Type B pancreatic cell (in vitro differentiated cells): ENCODE data around the gene DDI2. TPM values are rescaled to one million over a fixed set of nuclear protein-coding genes. Genes with fewer than 3 reads are reported as not detected.

Source experiments
- DNase-seq: peaks from one replicate; pipeline ENCODE4 v3.0.0; 2021; ENCODE audit warnings: mixed read lengths; ENCODE audit not compliant: unreplicated experiment; ENCODE audit errors: extremely low spot score
- H3K27ac Mint-ChIP-seq: 2 replicates; pipeline ENCODE4 v1.8.0; 2021; ENCODE audit warnings: mild to moderate bottlenecking, mixed read lengths
- H3K27me3 Mint-ChIP-seq: 2 replicates; pipeline ENCODE4 v1.8.0; 2021; ENCODE audit warnings: mixed read lengths
- H3K36me3 Mint-ChIP-seq: 2 replicates; pipeline ENCODE4 v1.8.0; 2021; ENCODE audit warnings: mixed read lengths
- H3K4me1 Mint-ChIP-seq: one replicate; pipeline ENCODE4 v1.8.0; 2021; ENCODE audit warnings: mixed read lengths; ENCODE audit not compliant: unreplicated experiment
- H3K4me3 Mint-ChIP-seq: 2 replicates; pipeline ENCODE4 v1.8.0; 2021; ENCODE audit warnings: mild to moderate bottlenecking, mixed read lengths
- H3K9me3 Mint-ChIP-seq: 2 replicates; pipeline ENCODE4 v1.8.0; 2021; ENCODE audit warnings: mixed read lengths
- total RNA-seq: library from RNA; stranded (reverse); gene quantifications from 2 replicates; pipeline ENCODE4 v1.2.1, GENCODE V29; 2021; ENCODE audit warnings: low replicate concordance
- TF ChIP-seq, protein P1 (sequence below): fragments of 200-600 bp; sonication (generic); conservative IDR thresholded peaks from 2 replicates; pipeline ENCODE4 v1.5.0; 2021; ENCODE audit warnings: antibody characterized with exemption, mild to moderate bottlenecking

DDI2 gene
- total RNA-seq, 1 donor from 2014 or later, result 38.7 TPM

DNA sequence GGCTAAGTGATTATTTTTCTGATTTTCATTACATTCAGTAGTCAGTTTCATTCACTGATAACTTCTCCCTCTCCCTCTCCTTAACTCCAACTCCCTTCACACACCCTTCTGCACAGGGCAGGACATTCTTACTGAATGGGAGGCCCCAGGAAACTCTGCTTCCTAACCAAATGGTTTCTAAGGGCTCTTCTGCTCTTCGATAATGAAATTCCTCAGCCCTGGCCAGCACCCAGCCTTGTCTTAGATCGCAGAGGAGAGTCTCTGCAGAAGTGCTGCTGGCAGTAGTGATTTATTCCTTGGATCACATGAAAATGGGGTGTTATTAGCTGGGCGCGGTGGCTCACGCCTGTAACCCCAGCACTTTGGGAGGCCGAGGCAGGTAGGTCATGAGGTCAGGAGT is 83.2 kb downstream of the DDI2 start:
- H3K27ac Mint-ChIP-seq, result no peak overlapping the region

DNA sequence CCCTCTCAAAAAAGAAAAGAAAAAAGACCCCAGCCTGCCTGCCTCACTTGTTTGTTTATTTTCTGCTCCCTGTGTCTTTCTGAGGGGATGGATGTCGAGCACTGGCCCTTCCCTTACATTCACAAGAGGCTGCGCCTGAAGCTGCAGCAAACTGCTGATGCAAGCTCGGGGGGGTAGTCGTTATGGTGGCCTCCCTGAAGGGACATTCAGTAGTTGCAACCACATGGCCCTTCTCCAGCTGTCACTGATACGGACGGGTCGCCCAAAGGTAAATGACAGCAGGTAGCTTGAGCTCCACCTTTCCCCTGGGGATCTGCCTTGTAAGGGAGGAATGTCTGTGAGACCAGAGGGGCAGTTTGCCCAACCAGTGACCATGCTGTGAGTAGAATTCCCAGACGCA is 84.5 kb downstream of the DDI2 start:
- no peaks in the 10 kb centered on the region for H3K27me3 Mint-ChIP-seq
- peak overlapping the region; percentile 61 for H3K27ac Mint-ChIP-seq
- peaks cover 2% of the 10 kb centered on the region for H3K36me3 Mint-ChIP-seq
- DNase-seq, result no peak
- TF ChIP-seq, protein P1, sequence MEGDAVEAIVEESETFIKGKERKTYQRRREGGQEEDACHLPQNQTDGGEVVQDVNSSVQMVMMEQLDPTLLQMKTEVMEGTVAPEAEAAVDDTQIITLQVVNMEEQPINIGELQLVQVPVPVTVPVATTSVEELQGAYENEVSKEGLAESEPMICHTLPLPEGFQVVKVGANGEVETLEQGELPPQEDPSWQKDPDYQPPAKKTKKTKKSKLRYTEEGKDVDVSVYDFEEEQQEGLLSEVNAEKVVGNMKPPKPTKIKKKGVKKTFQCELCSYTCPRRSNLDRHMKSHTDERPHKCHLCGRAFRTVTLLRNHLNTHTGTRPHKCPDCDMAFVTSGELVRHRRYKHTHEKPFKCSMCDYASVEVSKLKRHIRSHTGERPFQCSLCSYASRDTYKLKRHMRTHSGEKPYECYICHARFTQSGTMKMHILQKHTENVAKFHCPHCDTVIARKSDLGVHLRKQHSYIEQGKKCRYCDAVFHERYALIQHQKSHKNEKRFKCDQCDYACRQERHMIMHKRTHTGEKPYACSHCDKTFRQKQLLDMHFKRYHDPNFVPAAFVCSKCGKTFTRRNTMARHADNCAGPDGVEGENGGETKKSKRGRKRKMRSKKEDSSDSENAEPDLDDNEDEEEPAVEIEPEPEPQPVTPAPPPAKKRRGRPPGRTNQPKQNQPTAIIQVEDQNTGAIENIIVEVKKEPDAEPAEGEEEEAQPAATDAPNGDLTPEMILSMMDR, result no peak
- H3K4me3 Mint-ChIP-seq, result no peak overlapping the region
- no peaks in the 10 kb centered on the region for H3K9me3 Mint-ChIP-seq
- H3K4me1 Mint-ChIP-seq, result peaks cover 27% of the 10 kb centered on the region

More for the DNA sequence above, 83.2 kb downstream of the DDI2 start:
- TF ChIP-seq, protein P1, result no peak
- Mint-ChIP-seq H3K4me3 (no peak overlapping the region), H3K4me1 (peaks cover 26% of the 10 kb centered on the region), H3K36me3 (no peaks in the 10 kb centered on the region), H3K9me3 (no peaks in the 10 kb centered on the region), H3K27me3 (no peaks in the 10 kb centered on the region)
- no peak for DNase-seq

DNA sequence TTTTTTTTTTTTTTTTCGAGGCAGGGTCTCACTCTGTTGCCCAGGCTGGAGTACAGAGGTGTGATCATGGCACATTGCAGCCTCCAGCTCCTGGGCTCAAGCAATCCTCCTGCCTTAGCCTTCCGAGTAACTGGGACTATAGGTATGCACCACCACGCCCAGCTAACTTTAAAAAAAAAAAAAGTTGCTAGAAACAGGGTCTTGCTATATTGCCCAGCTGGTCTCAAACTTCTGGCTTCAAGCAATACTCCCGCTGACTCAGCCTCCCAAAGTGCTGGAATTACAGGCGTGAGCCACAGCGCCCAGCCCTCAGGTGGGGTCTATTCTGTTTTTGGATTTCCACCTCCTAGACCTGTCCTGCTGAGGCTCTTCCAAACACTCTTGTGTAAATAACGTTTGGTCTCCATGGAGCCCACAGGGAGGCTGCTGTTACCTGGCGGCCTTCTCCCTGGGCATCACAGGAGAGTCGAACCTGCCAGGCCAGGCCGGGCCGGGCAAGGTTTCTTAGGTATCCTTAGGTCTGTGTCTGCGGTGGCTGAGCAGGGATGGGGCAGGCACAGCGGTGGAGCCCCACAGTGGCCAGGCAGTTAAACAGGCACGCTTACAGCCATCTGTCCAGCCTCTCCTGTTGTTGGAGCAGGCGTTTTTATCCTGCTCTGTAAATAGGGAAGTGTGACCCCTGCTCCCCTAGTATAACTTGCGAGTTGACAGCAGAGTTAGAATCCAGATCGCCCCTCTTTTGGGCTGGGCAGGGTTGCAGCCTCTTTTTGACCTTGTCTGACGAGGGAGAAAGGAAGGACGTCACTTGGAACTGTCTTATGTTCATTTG is 85.7 kb downstream of the DDI2 start:
- Mint-ChIP-seq H3K36me3 (peaks cover 3% of the 10 kb centered on the region), H3K9me3 (no peaks in the 10 kb centered on the region), H3K4me1 (peaks cover 23% of the 10 kb centered on the region), H3K4me3 (peak overlapping the region; percentile 0), H3K27me3 (no peaks in the 10 kb centered on the region), H3K27ac (peak overlapping the region; percentile 40)
- DNase-seq, result no peak
- TF ChIP-seq, protein P1, result peak; percentile 15

DNA sequence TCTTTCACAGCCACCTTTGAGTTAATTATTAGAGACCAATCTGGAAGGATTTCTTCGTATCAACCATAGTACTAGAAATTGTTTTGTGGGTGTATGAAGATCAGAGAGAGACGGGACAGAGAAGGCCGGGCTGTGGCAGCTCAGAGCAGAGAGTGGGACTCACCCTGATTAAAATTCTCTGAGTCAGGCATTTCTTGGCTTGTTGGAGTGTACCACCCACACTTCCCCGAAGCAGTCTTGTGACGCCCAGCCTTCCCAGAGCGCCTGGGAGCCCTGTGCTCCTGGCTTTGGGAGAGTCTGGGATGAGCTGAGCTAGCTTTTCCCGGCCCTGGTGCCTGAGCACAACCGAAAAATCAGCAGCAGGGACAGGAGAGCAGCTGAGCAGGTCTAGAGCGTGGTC is 86.3 kb downstream of the DDI2 start:
- TF ChIP-seq, protein P1, result no peak
- DNase-seq, result no peak
- Mint-ChIP-seq H3K36me3 (peaks cover 3% of the 10 kb centered on the region), H3K27ac (peak overlapping the region; percentile 40), H3K4me3 (peak overlapping the region; percentile 0), H3K27me3 (no peaks in the 10 kb centered on the region), H3K9me3 (no peaks in the 10 kb centered on the region), H3K4me1 (peaks cover 23% of the 10 kb centered on the region)

DNA sequence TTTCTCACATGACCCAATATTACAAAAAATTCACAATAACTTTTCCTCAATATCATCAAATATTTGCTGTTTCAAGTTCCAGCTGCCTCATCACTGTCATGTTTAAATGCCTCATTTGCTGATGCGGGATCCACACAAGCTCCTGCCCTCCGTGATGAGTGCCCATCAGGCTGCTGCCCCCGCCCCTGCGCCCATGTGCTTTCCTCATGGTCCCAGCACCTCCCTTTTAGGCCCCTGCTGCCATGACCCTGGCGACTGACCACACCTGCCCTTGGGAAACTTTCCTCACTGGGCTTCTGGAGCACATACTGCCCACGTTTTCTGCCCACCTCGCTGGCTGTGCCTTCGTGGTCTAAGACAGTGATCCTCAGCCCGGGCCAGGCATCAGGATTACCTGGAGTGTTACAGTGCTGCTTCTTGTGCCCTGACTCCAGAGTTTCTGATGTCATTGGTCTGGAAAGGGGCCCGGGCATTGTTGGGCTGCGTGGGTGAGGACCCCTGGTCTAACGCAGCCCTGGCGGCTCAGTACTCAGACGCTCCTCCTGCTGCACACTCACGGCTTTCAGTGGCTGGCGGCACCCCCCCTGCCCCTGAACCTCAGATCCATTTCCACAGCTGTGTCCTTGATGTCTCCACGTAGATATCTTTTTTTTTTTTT is 87.4 kb downstream of the DDI2 start:
- Mint-ChIP-seq H3K27me3 (no peaks in the 10 kb centered on the region), H3K36me3 (peaks cover 3% of the 10 kb centered on the region), H3K4me1 (peaks cover 23% of the 10 kb centered on the region), H3K9me3 (no peaks in the 10 kb centered on the region), H3K4me3 (no peak overlapping the region), H3K27ac (peak overlapping the region; percentile 48)
- TF ChIP-seq, protein P1, result no peak
- no peak for DNase-seq
